ENCODE data around the gene PCDHGB6. TPM values are rescaled to one million over a fixed set of nuclear protein-coding genes. Genes with fewer than 3 reads are reported as not detected.
"Not testable (repeated sequence)": the region's sequence is repeated elsewhere in the genome, so short reads cannot be mapped to it uniquely, and the experiment has no call there.

PCDHGB6 gene
- total and polyA plus RNA-seq, 4 donors = 1.1 to 11.6 (median 4.1) TPM

DNA sequence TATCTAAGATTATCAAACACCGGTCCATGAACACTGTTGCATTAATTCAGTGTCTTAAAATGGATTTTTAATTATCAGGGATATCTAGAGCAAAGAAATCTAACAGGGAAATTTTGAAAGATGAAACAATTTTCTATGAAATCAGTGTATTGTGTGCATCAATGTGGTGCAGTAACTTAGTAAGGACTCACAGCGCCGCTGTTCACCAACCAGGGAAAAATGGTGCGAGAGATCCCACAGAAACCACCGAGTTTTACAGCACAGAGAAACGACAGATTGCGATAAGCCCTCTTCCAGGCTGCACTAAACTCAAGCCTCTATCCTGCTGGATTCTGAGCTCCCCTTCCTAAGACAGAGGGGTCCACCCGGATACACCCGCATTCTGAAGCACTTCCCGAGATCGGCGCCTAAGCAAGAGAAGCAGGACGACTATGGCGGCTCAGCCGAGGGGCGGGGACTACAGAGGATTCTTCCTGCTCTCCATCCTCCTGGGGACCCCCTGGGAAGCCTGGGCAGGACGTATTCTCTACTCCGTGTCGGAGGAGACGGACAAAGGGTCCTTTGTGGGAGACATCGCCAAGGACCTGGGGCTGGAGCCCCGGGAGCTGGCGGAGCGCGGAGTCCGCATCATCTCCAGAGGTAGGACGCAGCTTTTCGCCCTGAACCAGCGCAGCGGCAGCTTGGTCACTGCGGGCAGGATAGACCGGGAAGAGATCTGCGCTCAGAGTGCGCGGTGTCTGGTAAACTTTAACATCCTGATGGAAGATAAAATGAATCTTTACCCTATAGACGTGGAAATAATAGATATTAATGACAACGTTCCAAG is 25.1 kb upstream of the PCDHGB6 start, which contains the start of gene PCDHGA7:
PCDHGA7 (plus strand) TSS at position 274 of the 826 bp plus-strand sequence; CDS start at position 432, 158 bp downstream.
- ATAC-seq (ENCODE audit: insufficient read depth, low FRiP score) (no peak), DNase-seq (peak in 1 of 3 donors; percentile 6)
- Histone ChIP-seq H3K36me3 (ENCODE audit: control insufficient read depth in 4 of 4, insufficient read depth in 4 of 4, low read length in 4 of 4) (no peaks in the 10 kb centered on the region), H3K9me3 (ENCODE audit: control insufficient read depth in 4 of 4, insufficient read depth in 3 of 4, low read length in 3 of 4) (peaks cover 8 to 40% (median 23%) of the 10 kb centered on the region in 4 donors), H3K27me3 (ENCODE audit: control insufficient read depth in 3 of 3, insufficient read depth in 3 of 3, low read length in 2 of 3) (peaks cover 0 to 5% (median 0%) of the 10 kb centered on the region in 3 donors), H3K27ac (ENCODE audit: low read depth in 1 of 2, low read length in 1 of 2) (no peak within 1 kb of the TSS), H3K4me1 (ENCODE audit: control insufficient read depth in 5 of 5, insufficient read depth in 5 of 5, low read length in 5 of 5) (no peaks in the 10 kb centered on the region), H3K4me3 (no peak within 1 kb of the TSS), H3K9ac (ENCODE audit: insufficient read depth in 1 of 2, low read length in 2 of 2) (no peak within 1 kb of the TSS)
- TF ChIP-seq, protein P1, sequence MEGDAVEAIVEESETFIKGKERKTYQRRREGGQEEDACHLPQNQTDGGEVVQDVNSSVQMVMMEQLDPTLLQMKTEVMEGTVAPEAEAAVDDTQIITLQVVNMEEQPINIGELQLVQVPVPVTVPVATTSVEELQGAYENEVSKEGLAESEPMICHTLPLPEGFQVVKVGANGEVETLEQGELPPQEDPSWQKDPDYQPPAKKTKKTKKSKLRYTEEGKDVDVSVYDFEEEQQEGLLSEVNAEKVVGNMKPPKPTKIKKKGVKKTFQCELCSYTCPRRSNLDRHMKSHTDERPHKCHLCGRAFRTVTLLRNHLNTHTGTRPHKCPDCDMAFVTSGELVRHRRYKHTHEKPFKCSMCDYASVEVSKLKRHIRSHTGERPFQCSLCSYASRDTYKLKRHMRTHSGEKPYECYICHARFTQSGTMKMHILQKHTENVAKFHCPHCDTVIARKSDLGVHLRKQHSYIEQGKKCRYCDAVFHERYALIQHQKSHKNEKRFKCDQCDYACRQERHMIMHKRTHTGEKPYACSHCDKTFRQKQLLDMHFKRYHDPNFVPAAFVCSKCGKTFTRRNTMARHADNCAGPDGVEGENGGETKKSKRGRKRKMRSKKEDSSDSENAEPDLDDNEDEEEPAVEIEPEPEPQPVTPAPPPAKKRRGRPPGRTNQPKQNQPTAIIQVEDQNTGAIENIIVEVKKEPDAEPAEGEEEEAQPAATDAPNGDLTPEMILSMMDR (IDR thresholded peaks at IDR 0.05; ENCODE audit: control extremely low read depth, extremely low read depth) = no peak
- 14 to 15% methylated on average over 37 of the region's 37 CpGs for WGBS, 2 donors

DNA sequence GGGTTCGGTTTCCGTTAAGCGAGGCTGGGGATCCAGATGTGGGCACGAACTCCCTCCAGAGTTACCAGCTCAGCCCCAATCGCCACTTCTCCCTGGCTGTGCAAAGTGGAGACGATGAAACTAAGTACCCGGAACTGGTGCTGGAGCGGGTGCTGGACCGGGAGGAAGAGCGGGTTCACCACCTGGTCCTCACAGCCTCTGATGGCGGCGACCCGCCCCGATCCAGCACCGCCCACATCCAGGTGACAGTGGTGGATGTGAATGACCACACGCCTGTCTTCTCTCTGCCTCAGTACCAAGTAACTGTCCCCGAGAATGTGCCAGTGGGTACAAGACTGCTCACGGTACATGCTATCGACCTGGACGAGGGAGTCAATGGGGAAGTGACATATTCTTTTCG is 24.5 kb upstream of the PCDHGB6 start:
- Histone ChIP-seq H3K9ac (ENCODE audit: insufficient read depth in 1 of 2, low read length in 2 of 2) (no peak overlapping the region), H3K27ac (ENCODE audit: low read depth in 1 of 2, low read length in 1 of 2) (no peak overlapping the region), H3K36me3 (ENCODE audit: control insufficient read depth in 4 of 4, insufficient read depth in 4 of 4, low read length in 4 of 4) (peaks cover 0 to 3% (median 0%) of the 10 kb centered on the region in 4 donors), H3K4me1 (ENCODE audit: control insufficient read depth in 5 of 5, insufficient read depth in 5 of 5, low read length in 5 of 5) (no peaks in the 10 kb centered on the region), H3K4me3 (no peak overlapping the region), H3K27me3 (ENCODE audit: control insufficient read depth in 3 of 3, insufficient read depth in 3 of 3, low read length in 2 of 3) (peaks cover 0 to 5% (median 0%) of the 10 kb centered on the region in 3 donors), H3K9me3 (ENCODE audit: control insufficient read depth in 4 of 4, insufficient read depth in 3 of 4, low read length in 3 of 4) (peaks cover 8 to 39% (median 23%) of the 10 kb centered on the region in 4 donors)
- ATAC-seq (ENCODE audit: insufficient read depth, low FRiP score) (no peak), DNase-seq (no peak)
- TF ChIP-seq, protein P1 (IDR thresholded peaks at IDR 0.05; ENCODE audit: control extremely low read depth, extremely low read depth) = no peak
- WGBS, 2 donors = 30 to 37% methylated on average over 21 of the region's 21 CpGs

DNA sequence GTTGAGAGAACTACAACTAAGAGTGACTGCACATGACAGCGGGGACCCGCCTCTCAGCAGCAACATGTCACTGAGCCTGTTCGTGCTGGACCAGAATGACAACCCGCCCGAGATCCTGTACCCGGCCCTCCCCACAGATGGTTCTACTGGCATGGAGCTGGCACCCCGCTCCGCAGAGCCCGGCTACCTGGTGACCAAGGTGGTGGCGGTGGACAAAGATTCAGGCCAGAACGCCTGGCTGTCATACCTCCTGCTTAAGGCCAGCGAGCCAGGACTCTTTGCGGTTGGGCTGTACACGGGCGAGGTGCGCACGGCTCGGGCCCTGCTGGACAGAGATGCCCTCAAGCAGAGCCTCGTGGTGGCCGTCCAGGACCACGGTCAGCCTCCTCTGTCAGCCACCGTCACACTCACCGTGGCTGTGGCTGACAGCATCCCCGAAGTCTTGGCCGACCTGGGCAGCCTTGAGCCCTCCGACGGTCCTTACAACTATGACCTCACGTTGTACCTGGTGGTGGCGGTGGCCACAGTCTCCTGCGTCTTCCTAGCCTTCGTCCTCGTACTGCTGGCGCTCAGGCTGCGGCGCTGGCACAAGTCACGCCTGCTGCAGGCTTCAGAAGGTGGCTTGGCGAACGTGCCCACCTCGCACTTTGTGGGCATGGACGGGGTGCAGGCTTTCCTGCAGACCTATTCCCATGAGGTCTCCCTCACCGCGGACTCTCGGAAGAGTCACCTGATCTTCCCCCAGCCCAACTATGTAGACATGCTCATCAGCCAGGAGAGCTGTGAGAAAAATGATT is 23.2 kb upstream of the PCDHGB6 start:
- Histone ChIP-seq H3K36me3 (ENCODE audit: control insufficient read depth in 4 of 4, insufficient read depth in 4 of 4, low read length in 4 of 4) (peaks cover 0 to 4% (median 0%) of the 10 kb centered on the region in 4 donors), H3K9ac (ENCODE audit: insufficient read depth in 1 of 2, low read length in 2 of 2) (no peak overlapping the region), H3K9me3 (ENCODE audit: control insufficient read depth in 4 of 4, insufficient read depth in 3 of 4, low read length in 3 of 4) (peaks cover 6 to 44% (median 31%) of the 10 kb centered on the region in 4 donors), H3K27me3 (ENCODE audit: control insufficient read depth in 3 of 3, insufficient read depth in 3 of 3, low read length in 2 of 3) (peaks cover 0 to 5% (median 0%) of the 10 kb centered on the region in 3 donors), H3K27ac (ENCODE audit: low read depth in 1 of 2, low read length in 1 of 2) (no peak overlapping the region), H3K4me3 (no peak overlapping the region), H3K4me1 (ENCODE audit: control insufficient read depth in 5 of 5, insufficient read depth in 5 of 5, low read length in 5 of 5) (no peaks in the 10 kb centered on the region)
- WGBS, 2 donors = 46 to 57% methylated on average over 42 to 43 of the region's 43 CpGs
- DNase-seq = no peak
- TF ChIP-seq, protein P1 (IDR thresholded peaks at IDR 0.05; ENCODE audit: control extremely low read depth, extremely low read depth) = no peak
- no peak for ATAC-seq (ENCODE audit: insufficient read depth, low FRiP score)

DNA sequence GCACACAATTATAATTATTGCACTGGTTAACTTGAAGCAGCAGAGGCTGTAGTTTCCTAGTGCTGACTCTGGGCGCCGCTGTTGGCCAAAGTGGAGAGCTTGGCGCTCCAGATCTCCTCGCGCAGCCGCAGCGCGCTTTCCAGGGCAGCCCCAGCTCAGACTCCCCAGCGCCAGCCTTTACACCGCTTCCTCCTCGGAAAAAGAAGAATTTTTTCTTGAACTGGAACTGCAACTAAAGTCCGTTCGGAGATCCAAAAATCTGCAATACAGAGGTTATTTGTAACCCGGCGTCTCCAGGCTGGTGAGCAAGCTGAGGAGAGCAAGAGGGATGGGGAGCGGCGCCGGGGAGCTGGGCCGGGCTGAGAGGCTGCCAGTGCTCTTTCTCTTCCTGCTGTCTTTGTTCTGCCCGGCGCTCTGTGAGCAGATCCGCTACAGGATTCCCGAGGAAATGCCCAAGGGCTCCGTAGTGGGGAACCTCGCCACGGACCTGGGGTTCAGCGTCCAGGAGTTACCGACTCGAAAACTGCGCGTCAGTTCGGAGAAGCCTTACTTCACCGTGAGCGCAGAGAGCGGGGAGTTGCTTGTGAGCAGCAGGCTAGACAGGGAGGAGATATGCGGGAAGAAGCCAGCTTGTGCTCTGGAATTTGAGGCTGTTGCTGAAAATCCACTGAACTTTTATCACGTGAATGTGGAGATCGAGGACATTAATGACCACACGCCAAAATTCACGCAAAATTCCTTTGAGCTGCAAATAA is 20.1 kb upstream of the PCDHGB6 start, which contains the start of gene PCDHGB4:
PCDHGB4 (plus strand) TSS at position 142 of the 755 bp plus-strand sequence; CDS start at position 329, 187 bp downstream.
- ATAC-seq (ENCODE audit: insufficient read depth, low FRiP score) = peak; percentile 62
- not testable (repeated sequence) for H3K4me3 ChIP-seq; H3K27me3 ChIP-seq (ENCODE audit: control insufficient read depth in 3 of 3, insufficient read depth in 3 of 3, low read length in 2 of 3); H3K36me3 ChIP-seq (ENCODE audit: control insufficient read depth in 4 of 4, insufficient read depth in 4 of 4, low read length in 4 of 4); H3K27ac ChIP-seq (ENCODE audit: low read depth in 1 of 2, low read length in 1 of 2); H3K4me1 ChIP-seq (ENCODE audit: control insufficient read depth in 5 of 5, insufficient read depth in 5 of 5, low read length in 5 of 5); H3K9ac ChIP-seq (ENCODE audit: insufficient read depth in 1 of 2, low read length in 2 of 2)
- DNase-seq = peak in 2 of 3 donors; percentile 17 to 19
- WGBS, 2 donors = 13 to 14% methylated on average over 17 to 22 of the region's 40 CpGs
- peaks cover 3 to 48% (median 26%) of the 10 kb centered on the region in 4 donors for H3K9me3 ChIP-seq (ENCODE audit: control insufficient read depth in 4 of 4, insufficient read depth in 3 of 4, low read length in 3 of 4)
